GM12878 (cell line): Measurements from ENCODE around the gene PPFIBP1. TPM values are rescaled to one million over a fixed set of nuclear protein-coding genes. Genes with fewer than 3 reads are reported as not detected.
A peak's percentile ranks its signal among the peaks of the same experiment; 100 is the strongest.
"Not testable (repeated sequence)": the region's sequence is repeated elsewhere in the genome, so short reads cannot be mapped to it uniquely, and the experiment has no call there.

ENCODE experiments used
- ATAC-seq: fragments of 200-7000 bp; cut with Tn5 transposase; 3 replicates; pipeline ENCODE4 v1.9.1; 2020; ENCODE audit warnings: mild to moderate bottlenecking, moderate library complexity
- BruUV-seq: library from RNA; stranded (reverse); fragments of 400-500 nt; replicated peaks from 2 replicates; lab custom pipeline; 2021; lab: Mats Ljungman, UMichigan
- CTCF ChIA-PET: fragments of 300-600 bp; sonication (Branson Sonifier 250); formaldehyde crosslinking; extraction: SDS; loops from one replicate; lab custom pipeline; 2021; ENCODE audit warnings: inconsistent platforms; lab: Yijun Ruan, JAX
- POLR2A ChIA-PET: fragments of 350-600 bp; formaldehyde crosslinking; extraction: SDS; loops from one replicate; lab custom pipeline; 2021; ENCODE audit warnings: inconsistent platforms; lab: Charles Lee
- RAD21 ChIA-PET: fragments of 300-600 bp; sonication (Branson Sonifier 250); formaldehyde crosslinking; loops from one replicate; lab custom pipeline; 2023; ENCODE audit warnings: antibody characterized with exemption; ENCODE audit not compliant: unreplicated experiment; lab: Charles Lee
- SMC1A ChIA-PET: fragments of 300-600 bp; sonication (Branson Sonifier 250); formaldehyde crosslinking; loops from one replicate; lab custom pipeline; 2023; ENCODE audit not compliant: unreplicated experiment, uncharacterized antibody; lab: Charles Lee
- DNase-seq: peaks from one replicate; pipeline ENCODE4 v3.0.0-alpha.2; 2011; ENCODE audit warnings: low read depth, low spot score
- FAIRE-seq: peaks from 3 replicates; lab custom pipeline; 2011; peaks lifted over from hg19 to GRCh38; lab: Jason Lieb, UNC
- H2AFZ ChIP-seq: 2 replicates; pipeline ENCODE4 v1.6.0; 2011; ENCODE audit warnings: low read depth, low read length, control low read depth; ENCODE audit not compliant: control insufficient read depth
- H3K27ac ChIP-seq: 2 replicates; pipeline ENCODE4 v1.5.1; 2011; ENCODE audit warnings: control low read depth; ENCODE audit not compliant: control insufficient read depth, insufficient read depth
- H3K27me3 ChIP-seq, 2 experiments: replicated peaks in 1 of 2; 2 replicates each; pipeline versions ENCODE4 v1.6.0 to v1.6.1; 2011; ENCODE audit warnings: low read length in 1 of 2; ENCODE audit not compliant: control insufficient read depth in 2 of 2, insufficient read depth in 2 of 2
- H3K36me3 ChIP-seq, 2 experiments: 2 replicates each; pipeline ENCODE4 v1.5.1; 2011; ENCODE audit warnings: low read length in 1 of 2; ENCODE audit not compliant: control insufficient read depth in 2 of 2, insufficient read depth in 2 of 2
- H3K4me1 ChIP-seq: 2 replicates; pipeline ENCODE4 v1.6.1; 2011; ENCODE audit warnings: mild to moderate bottlenecking, low read length, moderate library complexity, mixed read lengths; ENCODE audit not compliant: control insufficient read depth, insufficient read depth
- H3K4me2 ChIP-seq: 2 replicates; pipeline ENCODE4 v1.6.0; 2011; ENCODE audit warnings: control low read depth; ENCODE audit not compliant: control insufficient read depth, insufficient read depth
- H3K4me3 ChIP-seq: fragments of 200-600 bp; sonication (generic); 2 replicates; pipeline ENCODE4 v1.5.1; 2016
- H3K79me2 ChIP-seq: 2 replicates; pipeline ENCODE4 v1.6.0; 2011; ENCODE audit warnings: low read length; ENCODE audit not compliant: control insufficient read depth, insufficient read depth
- H3K9ac ChIP-seq: 2 replicates; pipeline ENCODE4 v1.8.0; 2011; ENCODE audit warnings: low read length, control low read depth, mixed read lengths; ENCODE audit not compliant: control insufficient read depth, insufficient read depth
- H3K9me3 ChIP-seq: replicated peaks from 3 replicates; pipeline ENCODE4 v1.5.1; 2011; ENCODE audit warnings: mild to moderate bottlenecking, low read length; ENCODE audit not compliant: control insufficient read depth, insufficient read depth
- H4K20me1 ChIP-seq: 2 replicates; pipeline ENCODE4 v1.6.0; 2011; ENCODE audit not compliant: control insufficient read depth, insufficient read depth
- ASH2L ChIP-seq: fragments of 300-600, 200-600 bp; sonication (generic); IDR thresholded peaks from 2 replicates; pipeline ENCODE4 v1.6.1; 2017; ENCODE audit warnings: low read depth, mild to moderate bottlenecking, borderline replicate concordance
- BCL11A ChIP-seq: IDR thresholded peaks from 2 replicates; pipeline ENCODE4 v1.6.1; 2011; ENCODE audit warnings: low read depth, low read length
- CBX5 ChIP-seq: sonication (generic); IDR thresholded peaks from 2 replicates; pipeline ENCODE4 v1.6.1; 2016; ENCODE audit warnings: low read depth, moderate library complexity, mild to moderate bottlenecking, inconsistent platforms
- CHD1 ChIP-seq: IDR thresholded peaks from 2 replicates; pipeline ENCODE4 v1.6.1; 2012; ENCODE audit warnings: low read depth, low read length, improper control_type of control experiment
- CREM ChIP-seq: IDR thresholded peaks from 2 replicates; pipeline ENCODE4 v1.6.1; 2014; ENCODE audit warnings: antibody characterized with exemption, low read depth
- EP300 ChIP-seq, 2 experiments: fragments of 150-350 bp in 1 of 2; IDR thresholded peaks; 2 replicates each; pipeline ENCODE4 v1.6.1; 2011 to 2012; ENCODE audit warnings: low read depth in 2 of 2, low read length in 2 of 2, borderline replicate concordance in 1 of 2, improper control_type of control experiment in 1 of 2, inconsistent platforms in 1 of 2; ENCODE audit not compliant: control insufficient read depth in 1 of 2
- ETV6 ChIP-seq, 2 experiments: fragments of 450-650 bp in 1 of 2; IDR thresholded peaks in 1 of 2; conservative IDR thresholded peaks in 1 of 2; 2 replicates each; pipeline ENCODE4 v1.6.1; 2014; ENCODE audit warnings: antibody characterized with exemption in 1 of 2, borderline replicate concordance in 1 of 2, low read depth in 1 of 2, mild to moderate bottlenecking in 1 of 2, moderate library complexity in 1 of 2
- USF1 ChIP-seq: IDR thresholded peaks from 2 replicates; pipeline ENCODE4 v1.6.1; 2011; ENCODE audit warnings: borderline replicate concordance, low read depth, mild to moderate bottlenecking, moderate library complexity, mixed read lengths, low read length; ENCODE audit not compliant: insufficient read depth; ENCODE audit errors: extremely low read length
- USF2 ChIP-seq: IDR thresholded peaks from 2 replicates; pipeline ENCODE4 v1.6.1; 2011; ENCODE audit warnings: low read depth, low read length, improper control_type of control experiment, borderline replicate concordance
- WGBS: methylation state at CpG from one replicate; pipeline ENCODE4 v1.1.6; 2016; ENCODE audit warnings: low lambda C conversion rate; ENCODE audit not compliant: insufficient replicate concordance, insufficient coverage; ENCODE audit errors: missing lambda C conversion rate; 5-methylcytosine and 5-hydroxymethylcytosine counted together
- in situ Hi-C: fragments of 300-500 bp; cut with MboI; formaldehyde crosslinking; loops from 9 replicates; pipeline ENCODE4 v1.14.3; 2018; ENCODE audit warnings: mixed read lengths
- intact Hi-C: fragments of 100-400 bp; cut with micrococcal nuclease; formaldehyde crosslinking; loops from one replicate; pipeline ENCODE4 v1.14.2; 2022; ENCODE audit not compliant: unreplicated experiment
- polyA plus RNA-seq, 11 experiments: library from polyadenylated mRNA; depleted of rRNA in 4 of 11; unstranded in 6 of 11; stranded (reverse) in 5 of 11; fragments of >200 nt; fragmentation: Nextera tagmentation in 4 of 11; fragmentation: Illumina TruSeq in 1 of 11; extraction: Ambion mirVana in 4 of 11; extraction: Trizol in 1 of 11; gene quantifications; 1 replicate in 1 of 11; 2 replicates in 10 of 11; pipeline versions ENCODE4 v1.2.1 to v1.2.3, GENCODE V29; 2011 to 2016; ENCODE audit warnings: inconsistent platforms in 2 of 11, missing spikeins in 2 of 11, low read depth in 1 of 11
- total RNA-seq, 4 experiments: library from RNA; depleted of rRNA in 3 of 4; stranded (reverse); fragments of >200 nt in 3 of 4; fragmentation: Illumina TruSeq in 1 of 4; extraction: Trizol in 1 of 4; gene quantifications; 2 replicates each; pipeline versions ENCODE4 v1.2.1 to v1.2.3, GENCODE V29; 2013 to 2021
- TF ChIP-seq, protein P1 (sequence below): fragments of 450-650 bp; formaldehyde crosslinking; IDR thresholded peaks from 2 replicates; pipeline ENCODE4 v1.4.0; 2020; ENCODE audit warnings: mild to moderate bottlenecking, moderate library complexity

Gene PPFIBP1
- total and polyA plus RNA-seq, 10 of the 15 experiments (the other 5 are each of a cell fraction or from before 2014, with no cell fraction given), result 0.47 to 7.8 (median 3.6) TPM

DNA sequence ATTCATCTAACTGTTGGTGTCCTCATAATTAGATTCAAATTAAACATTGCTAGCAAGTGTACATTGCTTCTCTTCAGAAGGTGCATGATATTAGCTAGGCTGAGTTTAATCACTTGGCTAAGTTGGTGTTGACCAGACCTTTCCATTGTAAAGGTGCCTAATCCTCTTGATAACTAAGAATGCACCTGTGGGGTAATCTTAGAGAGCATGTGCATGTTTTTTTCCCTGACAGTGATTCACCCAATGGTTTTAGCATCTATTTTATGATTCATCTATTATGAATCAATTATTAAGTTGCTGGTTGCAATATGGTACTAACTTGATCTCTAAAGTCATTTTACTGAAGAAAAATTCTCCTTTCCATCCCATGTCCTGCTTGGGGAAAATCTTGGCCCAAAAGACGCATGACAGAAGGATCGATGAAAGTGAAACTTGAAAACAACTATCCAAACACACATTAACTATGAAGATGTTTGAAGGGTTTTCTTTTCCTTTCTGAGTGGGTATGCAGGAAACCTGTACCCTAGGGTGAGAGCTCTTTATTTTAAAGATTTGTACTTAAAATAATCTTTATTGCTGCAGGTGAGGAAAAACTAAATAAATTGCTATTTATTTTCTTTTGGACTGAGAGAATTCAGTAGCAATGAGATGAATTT is 64.2 kb downstream of the PPFIBP1 start:
- WGBS, result 2% methylated on average over 2 of the region's 2 CpGs
- FAIRE-seq, BruUV-seq, H2AFZ ChIP-seq, H3K79me2 ChIP-seq, SMC1A ChIA-PET, DNase-seq, H3K27me3 ChIP-seq, H4K20me1 ChIP-seq, POLR2A ChIA-PET, CTCF ChIA-PET, H3K9ac ChIP-seq, intact Hi-C loops, H3K9me3 ChIP-seq, H3K36me3 ChIP-seq, RAD21 ChIA-PET, in situ Hi-C loops: not testable (repeated sequence)
- Histone ChIP-seq H3K27ac (peak overlapping the region; percentile 11; the same call in 1 of the 2 replicates), H3K4me1 (peaks cover 10% of the 10 kb centered on the region), H3K4me2 (peak overlapping the region; percentile 49), H3K4me3 (peak overlapping the region; percentile 34; the same call in 1 of the 2 replicates)
- peak; percentile 34; the same call in 2 of the 3 replicates for ATAC-seq

DNA sequence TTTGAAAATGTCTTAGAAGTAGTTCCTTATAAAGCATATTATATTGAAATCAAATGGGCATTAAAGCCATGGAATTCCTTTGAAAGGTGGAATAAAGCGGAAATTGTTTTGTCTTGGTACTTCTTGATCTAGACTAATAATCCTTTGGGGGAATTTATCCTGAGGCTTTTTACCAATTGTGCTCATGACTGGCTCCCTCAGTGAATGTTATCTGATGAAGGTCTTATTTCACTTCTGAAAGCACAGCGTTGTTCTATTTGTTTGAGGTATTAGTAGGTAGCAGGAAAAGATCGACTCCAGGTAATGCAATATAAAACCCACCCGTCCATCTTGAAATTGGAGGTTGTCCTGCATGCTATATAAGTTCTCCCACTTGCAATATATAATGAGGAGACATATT is 64.8 kb downstream of the PPFIBP1 start:
- H3K27me3 ChIP-seq, result no peaks in the 10 kb centered on the region
- peaks cover 6% of the 10 kb centered on the region for H3K4me1 ChIP-seq
- H3K4me2 ChIP-seq, result no peak overlapping the region
- ChIA-PET RAD21 (no interaction called here), SMC1A (no interaction called here), CTCF (no interaction called here), POLR2A (no interaction called here)
- 0 out of 4 replicates have a peak, but pooled peaks cover 0 to 4% of the 10 kb centered on the region in 2 experiments for H3K36me3 ChIP-seq
- H3K4me3 ChIP-seq, result no peak overlapping the region
- ATAC-seq (no peak), FAIRE-seq (no peak), DNase-seq (no peak)
- H3K9me3 ChIP-seq, result no peaks in the 10 kb centered on the region
- 89% methylated on average over 4 of the region's 4 CpGs for WGBS
- intact Hi-C loops, result no loop called here
- no peak overlapping the region for H2AFZ ChIP-seq
- in situ Hi-C loops, result no loop called here
- no TSS peak for BruUV-seq
- H3K9ac ChIP-seq, result no peak overlapping the region
- no peaks in the 10 kb centered on the region for H4K20me1 ChIP-seq
- H3K79me2 ChIP-seq, result no peaks in the 10 kb centered on the region
- no peak overlapping the region for H3K27ac ChIP-seq
- no peak for TF ChIP-seq EP300 (IDR thresholded peaks at IDR 0.05; ENCODE audit: borderline replicate concordance in 1 of 2, control insufficient read depth in 1 of 2, low read depth in 2 of 2, low read length in 2 of 2)
- TF ChIP-seq CREM, result no peak
- TF ChIP-seq CBX5, result no peak
- no peak for TF ChIP-seq USF1
- TF ChIP-seq, protein P1, sequence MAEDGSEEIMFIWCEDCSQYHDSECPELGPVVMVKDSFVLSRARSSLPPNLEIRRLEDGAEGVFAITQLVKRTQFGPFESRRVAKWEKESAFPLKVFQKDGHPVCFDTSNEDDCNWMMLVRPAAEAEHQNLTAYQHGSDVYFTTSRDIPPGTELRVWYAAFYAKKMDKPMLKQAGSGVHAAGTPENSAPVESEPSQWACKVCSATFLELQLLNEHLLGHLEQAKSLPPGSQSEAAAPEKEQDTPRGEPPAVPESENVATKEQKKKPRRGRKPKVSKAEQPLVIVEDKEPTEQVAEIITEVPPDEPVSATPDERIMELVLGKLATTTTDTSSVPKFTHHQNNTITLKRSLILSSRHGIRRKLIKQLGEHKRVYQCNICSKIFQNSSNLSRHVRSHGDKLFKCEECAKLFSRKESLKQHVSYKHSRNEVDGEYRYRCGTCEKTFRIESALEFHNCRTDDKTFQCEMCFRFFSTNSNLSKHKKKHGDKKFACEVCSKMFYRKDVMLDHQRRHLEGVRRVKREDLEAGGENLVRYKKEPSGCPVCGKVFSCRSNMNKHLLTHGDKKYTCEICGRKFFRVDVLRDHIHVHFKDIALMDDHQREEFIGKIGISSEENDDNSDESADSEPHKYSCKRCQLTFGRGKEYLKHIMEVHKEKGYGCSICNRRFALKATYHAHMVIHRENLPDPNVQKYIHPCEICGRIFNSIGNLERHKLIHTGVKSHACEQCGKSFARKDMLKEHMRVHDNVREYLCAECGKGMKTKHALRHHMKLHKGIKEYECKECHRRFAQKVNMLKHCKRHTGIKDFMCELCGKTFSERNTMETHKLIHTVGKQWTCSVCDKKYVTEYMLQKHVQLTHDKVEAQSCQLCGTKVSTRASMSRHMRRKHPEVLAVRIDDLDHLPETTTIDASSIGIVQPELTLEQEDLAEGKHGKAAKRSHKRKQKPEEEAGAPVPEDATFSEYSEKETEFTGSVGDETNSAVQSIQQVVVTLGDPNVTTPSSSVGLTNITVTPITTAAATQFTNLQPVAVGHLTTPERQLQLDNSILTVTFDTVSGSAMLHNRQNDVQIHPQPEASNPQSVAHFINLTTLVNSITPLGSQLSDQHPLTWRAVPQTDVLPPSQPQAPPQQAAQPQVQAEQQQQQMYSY, result no peak
- TF ChIP-seq ETV6 (conservative IDR thresholded peaks at IDR 0.05 in 1 of 2, IDR thresholded peaks at IDR 0.05 in 1 of 2; ENCODE audit: borderline replicate concordance in 1 of 2, low read depth in 1 of 2), result no peak
- no peak for TF ChIP-seq CHD1
- no peak for TF ChIP-seq BCL11A
- TF ChIP-seq ASH2L, result no peak
- no peak for TF ChIP-seq USF2
